Mesothelial cell of epicardium (in vitro differentiated cells): ENCODE results near the gene UBQLN2. TPM values are rescaled to one million over a fixed set of nuclear protein-coding genes. Genes with fewer than 3 reads are reported as not detected.

Experiments used
- DNase-seq, 2 experiments: peaks; one replicate each; pipeline ENCODE4 v3.0.0; 2021; ENCODE audit warnings: low spot score in 2 of 2; ENCODE audit not compliant: unreplicated experiment in 2 of 2
- H3K27ac Mint-ChIP-seq: 2 replicates; pipeline ENCODE4 v1.8.0; 2021; ENCODE audit warnings: mixed read lengths
- H3K27me3 Mint-ChIP-seq: 2 replicates; pipeline ENCODE4 v1.8.0; 2021; ENCODE audit warnings: low read depth, mixed read lengths
- H3K36me3 Mint-ChIP-seq: 2 replicates; pipeline ENCODE4 v1.8.0; 2021; ENCODE audit warnings: mixed read lengths
- H3K4me1 Mint-ChIP-seq: 2 replicates; pipeline ENCODE4 v1.8.0; 2021; ENCODE audit warnings: mixed read lengths
- H3K4me3 Mint-ChIP-seq: 2 replicates; pipeline ENCODE4 v1.8.0; 2021; ENCODE audit warnings: mild to moderate bottlenecking, moderate library complexity, mixed read lengths
- H3K9me3 Mint-ChIP-seq: 2 replicates; pipeline ENCODE4 v1.8.0; 2021; ENCODE audit warnings: mixed read lengths
- total RNA-seq: library from RNA; stranded (reverse); gene quantifications from 3 replicates; pipeline ENCODE4 v1.2.1, GENCODE V29; 2021
- TF ChIP-seq, protein P1 (sequence below): fragments of 200-600 bp; sonication (generic); IDR thresholded peaks from one replicate; pipeline ENCODE4 v1.5.0; 2021; ENCODE audit warnings: antibody characterized with exemption; ENCODE audit not compliant: unreplicated experiment

UBQLN2 gene
- total RNA-seq, 1 donor from 2014 or later: 36.7 TPM

DNA sequence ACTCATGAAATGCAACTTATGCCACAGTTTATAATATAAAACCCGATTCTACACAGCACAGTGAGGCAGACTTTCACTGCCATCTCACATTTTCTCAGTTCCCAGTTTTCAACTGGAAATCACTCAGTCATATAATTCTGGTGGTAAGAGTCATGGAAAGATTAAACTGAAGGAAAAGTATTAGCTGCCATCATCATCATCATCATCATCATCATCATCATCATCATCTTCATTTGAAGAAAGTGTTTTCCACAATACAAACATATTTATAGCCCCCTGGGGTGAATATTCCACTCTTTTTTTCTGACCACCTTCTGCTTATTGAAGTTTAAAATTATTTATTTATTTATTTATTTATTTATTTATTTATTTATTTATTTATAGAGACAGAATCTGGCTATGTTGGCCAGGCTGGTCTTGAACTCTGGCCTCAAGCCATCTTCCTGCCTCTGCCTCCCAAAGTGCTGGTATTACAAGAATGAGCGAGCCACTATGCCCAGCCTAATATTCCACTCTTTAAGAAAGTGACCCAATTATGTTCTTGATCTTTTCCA, 6.0 kb upstream of the UBQLN2 start:
- Mint-ChIP-seq H3K4me1 (no peaks in the 10 kb centered on the region), H3K4me3 (no peak overlapping the region), H3K27ac (no peak overlapping the region), H3K36me3 (no peaks in the 10 kb centered on the region), H3K9me3 (peaks cover 13% of the 10 kb centered on the region), H3K27me3 (no peaks in the 10 kb centered on the region)
- TF ChIP-seq, protein P1, sequence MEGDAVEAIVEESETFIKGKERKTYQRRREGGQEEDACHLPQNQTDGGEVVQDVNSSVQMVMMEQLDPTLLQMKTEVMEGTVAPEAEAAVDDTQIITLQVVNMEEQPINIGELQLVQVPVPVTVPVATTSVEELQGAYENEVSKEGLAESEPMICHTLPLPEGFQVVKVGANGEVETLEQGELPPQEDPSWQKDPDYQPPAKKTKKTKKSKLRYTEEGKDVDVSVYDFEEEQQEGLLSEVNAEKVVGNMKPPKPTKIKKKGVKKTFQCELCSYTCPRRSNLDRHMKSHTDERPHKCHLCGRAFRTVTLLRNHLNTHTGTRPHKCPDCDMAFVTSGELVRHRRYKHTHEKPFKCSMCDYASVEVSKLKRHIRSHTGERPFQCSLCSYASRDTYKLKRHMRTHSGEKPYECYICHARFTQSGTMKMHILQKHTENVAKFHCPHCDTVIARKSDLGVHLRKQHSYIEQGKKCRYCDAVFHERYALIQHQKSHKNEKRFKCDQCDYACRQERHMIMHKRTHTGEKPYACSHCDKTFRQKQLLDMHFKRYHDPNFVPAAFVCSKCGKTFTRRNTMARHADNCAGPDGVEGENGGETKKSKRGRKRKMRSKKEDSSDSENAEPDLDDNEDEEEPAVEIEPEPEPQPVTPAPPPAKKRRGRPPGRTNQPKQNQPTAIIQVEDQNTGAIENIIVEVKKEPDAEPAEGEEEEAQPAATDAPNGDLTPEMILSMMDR: no peak
- DNase-seq: no peak

DNA sequence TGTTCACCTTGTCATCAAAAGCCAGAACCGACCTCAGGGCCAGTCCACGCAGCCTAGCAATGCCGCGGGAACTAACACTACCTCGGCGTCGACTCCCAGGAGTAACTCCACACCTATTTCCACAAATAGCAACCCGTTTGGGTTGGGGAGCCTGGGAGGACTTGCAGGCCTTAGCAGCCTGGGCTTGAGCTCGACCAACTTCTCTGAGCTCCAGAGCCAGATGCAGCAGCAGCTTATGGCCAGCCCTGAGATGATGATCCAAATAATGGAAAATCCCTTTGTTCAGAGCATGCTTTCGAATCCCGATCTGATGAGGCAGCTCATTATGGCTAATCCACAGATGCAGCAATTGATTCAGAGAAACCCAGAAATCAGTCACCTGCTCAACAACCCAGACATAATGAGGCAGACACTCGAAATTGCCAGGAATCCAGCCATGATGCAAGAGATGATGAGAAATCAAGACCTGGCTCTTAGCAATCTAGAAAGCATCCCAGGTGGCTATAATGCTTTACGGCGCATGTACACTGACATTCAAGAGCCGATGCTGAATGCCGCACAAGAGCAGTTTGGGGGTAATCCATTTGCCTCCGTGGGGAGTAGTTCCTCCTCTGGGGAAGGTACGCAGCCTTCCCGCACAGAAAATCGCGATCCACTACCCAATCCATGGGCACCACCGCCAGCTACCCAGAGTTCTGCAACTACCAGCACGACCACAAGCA, 898 bp downstream of the UBQLN2 start:
- DNase-seq: peak in 1 of 2 experiments; percentile 37
- no peaks in the 10 kb centered on the region for H3K36me3 Mint-ChIP-seq
- peak overlapping the region; percentile 98 for H3K27ac Mint-ChIP-seq
- peaks cover 7% of the 10 kb centered on the region for H3K9me3 Mint-ChIP-seq
- H3K4me3 Mint-ChIP-seq: peak overlapping the region; percentile 74
- H3K4me1 Mint-ChIP-seq: peaks cover 24% of the 10 kb centered on the region
- H3K27me3 Mint-ChIP-seq: no peaks in the 10 kb centered on the region
- TF ChIP-seq, protein P1: no peak

DNA sequence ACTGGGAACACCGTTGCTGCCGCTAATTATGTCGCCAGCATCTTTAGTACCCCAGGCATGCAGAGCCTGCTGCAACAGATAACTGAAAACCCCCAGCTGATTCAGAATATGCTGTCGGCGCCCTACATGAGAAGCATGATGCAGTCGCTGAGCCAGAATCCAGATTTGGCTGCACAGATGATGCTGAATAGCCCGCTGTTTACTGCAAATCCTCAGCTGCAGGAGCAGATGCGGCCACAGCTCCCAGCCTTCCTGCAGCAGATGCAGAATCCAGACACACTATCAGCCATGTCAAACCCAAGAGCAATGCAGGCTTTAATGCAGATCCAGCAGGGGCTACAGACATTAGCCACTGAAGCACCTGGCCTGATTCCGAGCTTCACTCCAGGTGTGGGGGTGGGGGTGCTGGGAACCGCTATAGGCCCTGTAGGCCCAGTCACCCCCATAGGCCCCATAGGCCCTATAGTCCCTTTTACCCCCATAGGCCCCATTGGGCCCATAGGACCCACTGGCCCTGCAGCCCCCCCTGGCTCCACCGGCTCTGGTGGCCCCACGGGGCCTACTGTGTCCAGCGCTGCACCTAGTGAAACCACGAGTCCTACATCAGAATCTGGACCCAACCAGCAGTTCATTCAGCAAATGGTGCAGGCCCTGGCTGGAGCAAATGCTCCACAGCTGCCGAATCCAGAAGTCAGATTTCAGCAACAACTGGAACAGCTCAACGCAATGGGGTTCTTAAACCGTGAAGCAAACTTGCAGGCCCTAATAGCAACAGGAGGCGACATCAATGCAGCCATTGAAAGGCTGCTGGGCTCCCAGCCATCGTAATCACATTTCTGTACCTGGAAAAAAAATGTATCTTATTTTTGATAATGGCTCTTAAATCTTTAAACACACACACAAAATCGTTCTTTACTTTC, 1.8 kb downstream of the UBQLN2 start:
- Mint-ChIP-seq H3K36me3 (no peaks in the 10 kb centered on the region), H3K9me3 (peaks cover 10% of the 10 kb centered on the region), H3K27me3 (no peaks in the 10 kb centered on the region), H3K4me3 (peak overlapping the region; percentile 74), H3K4me1 (peaks cover 24% of the 10 kb centered on the region), H3K27ac (peak overlapping the region; percentile 98)
- no peak for DNase-seq
- TF ChIP-seq, protein P1: no peak

DNA sequence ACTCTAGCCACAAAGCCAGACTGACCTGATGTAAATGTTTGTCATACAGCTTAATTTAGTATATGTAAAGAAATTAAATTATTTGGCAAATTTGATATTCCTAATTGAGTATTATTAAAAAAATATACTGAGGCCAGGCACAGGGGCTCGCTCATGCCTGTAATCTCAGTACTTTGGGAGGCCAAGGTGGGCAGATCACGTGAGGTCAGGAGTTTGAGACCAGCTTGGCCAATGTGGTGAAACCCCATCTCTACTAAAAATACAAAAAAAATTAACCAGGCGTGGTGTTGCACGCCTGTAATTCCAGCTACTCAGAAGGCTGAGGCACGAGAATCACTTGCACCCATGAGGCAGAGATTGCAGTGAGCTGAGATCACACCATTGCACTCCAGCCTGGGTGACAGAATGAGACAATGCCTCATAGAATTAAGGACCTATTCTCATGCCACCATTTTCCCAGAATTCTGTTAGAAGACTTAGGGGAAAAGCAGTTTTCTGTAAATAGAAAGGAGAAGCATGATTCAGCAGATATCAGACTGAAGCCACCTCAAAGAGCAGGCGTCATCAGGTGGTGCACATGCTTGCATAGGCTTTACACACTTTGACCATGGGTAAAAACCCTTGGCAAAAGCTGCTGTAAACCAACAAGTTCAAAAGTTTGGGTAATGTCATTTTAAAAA, 6.1 kb downstream of the UBQLN2 start:
- Mint-ChIP-seq H3K27me3 (no peaks in the 10 kb centered on the region), H3K9me3 (peaks cover 28% of the 10 kb centered on the region), H3K4me3 (no peak overlapping the region), H3K27ac (no peak overlapping the region), H3K36me3 (no peaks in the 10 kb centered on the region), H3K4me1 (peaks cover 21% of the 10 kb centered on the region)
- TF ChIP-seq, protein P1: no peak
- DNase-seq: no peak

DNA sequence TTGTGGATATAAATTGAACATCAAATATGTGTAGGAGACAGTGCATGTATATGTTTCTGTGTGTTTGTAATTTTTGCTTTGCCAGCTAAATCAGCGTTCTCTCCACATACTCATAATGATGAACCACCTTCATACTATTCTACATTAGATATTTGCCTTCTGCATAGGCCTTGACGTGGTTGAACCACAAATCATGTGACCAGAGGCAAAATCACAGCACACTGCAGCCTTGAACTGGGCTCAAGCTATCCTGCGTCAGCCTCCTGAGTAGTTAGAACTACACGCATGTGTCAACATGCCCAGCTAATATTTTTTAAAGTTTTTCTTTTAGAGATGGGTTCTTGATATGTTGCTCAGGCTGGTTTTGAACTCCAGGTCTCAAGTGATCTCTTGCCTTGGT, 9.5 kb downstream of the UBQLN2 start:
- no peak for DNase-seq
- peaks cover 50% of the 10 kb centered on the region for H3K9me3 Mint-ChIP-seq
- no peak overlapping the region for H3K4me3 Mint-ChIP-seq
- no peaks in the 10 kb centered on the region for H3K27me3 Mint-ChIP-seq
- peaks cover 14% of the 10 kb centered on the region for H3K36me3 Mint-ChIP-seq
- TF ChIP-seq, protein P1: no peak
- H3K27ac Mint-ChIP-seq: no peak overlapping the region
- peaks cover 5% of the 10 kb centered on the region for H3K4me1 Mint-ChIP-seq
